GM12878 (cell line): ENCODE measurements around the gene AGGF1. TPM values are rescaled to one million over a fixed set of nuclear protein-coding genes. Genes with fewer than 3 reads are reported as not detected.

ENCODE experiments used
- ATAC-seq: fragments of 200-7000 bp; cut with Tn5 transposase; 3 replicates; pipeline ENCODE4 v1.9.1; 2020; ENCODE audit warnings: mild to moderate bottlenecking, moderate library complexity
- BruUV-seq: library from RNA; stranded (reverse); fragments of 400-500 nt; replicated peaks from 2 replicates; lab custom pipeline; 2021; lab: Mats Ljungman, UMichigan
- CTCF ChIA-PET: fragments of 300-600 bp; sonication (Branson Sonifier 250); formaldehyde crosslinking; extraction: SDS; loops from one replicate; lab custom pipeline; 2021; ENCODE audit warnings: inconsistent platforms; lab: Yijun Ruan, JAX
- POLR2A ChIA-PET: fragments of 350-600 bp; formaldehyde crosslinking; extraction: SDS; loops from one replicate; lab custom pipeline; 2021; ENCODE audit warnings: inconsistent platforms; lab: Charles Lee
- RAD21 ChIA-PET: fragments of 300-600 bp; sonication (Branson Sonifier 250); formaldehyde crosslinking; loops from one replicate; lab custom pipeline; 2023; ENCODE audit warnings: antibody characterized with exemption; ENCODE audit not compliant: unreplicated experiment; lab: Charles Lee
- SMC1A ChIA-PET: fragments of 300-600 bp; sonication (Branson Sonifier 250); formaldehyde crosslinking; loops from one replicate; lab custom pipeline; 2023; ENCODE audit not compliant: unreplicated experiment, uncharacterized antibody; lab: Charles Lee
- DNase-seq: peaks from one replicate; pipeline ENCODE4 v3.0.0-alpha.2; 2011; ENCODE audit warnings: low read depth, low spot score
- FAIRE-seq: peaks from 3 replicates; lab custom pipeline; 2011; peaks lifted over from hg19 to GRCh38; lab: Jason Lieb, UNC
- H2AFZ ChIP-seq: 2 replicates; pipeline ENCODE4 v1.6.0; 2011; ENCODE audit warnings: low read depth, low read length, control low read depth; ENCODE audit not compliant: control insufficient read depth
- H3K27ac ChIP-seq: 2 replicates; pipeline ENCODE4 v1.5.1; 2011; ENCODE audit warnings: control low read depth; ENCODE audit not compliant: control insufficient read depth, insufficient read depth
- H3K27me3 ChIP-seq, 2 experiments: replicated peaks in 1 of 2; 2 replicates each; pipeline versions ENCODE4 v1.6.0 to v1.6.1; 2011; ENCODE audit warnings: low read length in 1 of 2; ENCODE audit not compliant: control insufficient read depth in 2 of 2, insufficient read depth in 2 of 2
- H3K36me3 ChIP-seq, 2 experiments: 2 replicates each; pipeline ENCODE4 v1.5.1; 2011; ENCODE audit warnings: low read length in 1 of 2; ENCODE audit not compliant: control insufficient read depth in 2 of 2, insufficient read depth in 2 of 2
- H3K4me1 ChIP-seq: 2 replicates; pipeline ENCODE4 v1.6.1; 2011; ENCODE audit warnings: mild to moderate bottlenecking, low read length, moderate library complexity, mixed read lengths; ENCODE audit not compliant: control insufficient read depth, insufficient read depth
- H3K4me2 ChIP-seq: 2 replicates; pipeline ENCODE4 v1.6.0; 2011; ENCODE audit warnings: control low read depth; ENCODE audit not compliant: control insufficient read depth, insufficient read depth
- H3K4me3 ChIP-seq: fragments of 200-600 bp; sonication (generic); 2 replicates; pipeline ENCODE4 v1.5.1; 2016
- H3K79me2 ChIP-seq: 2 replicates; pipeline ENCODE4 v1.6.0; 2011; ENCODE audit warnings: low read length; ENCODE audit not compliant: control insufficient read depth, insufficient read depth
- H3K9ac ChIP-seq: 2 replicates; pipeline ENCODE4 v1.8.0; 2011; ENCODE audit warnings: low read length, control low read depth, mixed read lengths; ENCODE audit not compliant: control insufficient read depth, insufficient read depth
- H3K9me3 ChIP-seq: replicated peaks from 3 replicates; pipeline ENCODE4 v1.5.1; 2011; ENCODE audit warnings: mild to moderate bottlenecking, low read length; ENCODE audit not compliant: control insufficient read depth, insufficient read depth
- H4K20me1 ChIP-seq: 2 replicates; pipeline ENCODE4 v1.6.0; 2011; ENCODE audit not compliant: control insufficient read depth, insufficient read depth
- ATF7 ChIP-seq: fragments of 450-650 bp; IDR thresholded peaks from 2 replicates; pipeline ENCODE4 v1.6.1; 2016; ENCODE audit warnings: low read depth, mild to moderate bottlenecking
- E2F4 ChIP-seq: IDR thresholded peaks from 2 replicates; pipeline ENCODE4 v1.6.1; 2012; ENCODE audit warnings: low read depth, low read length, improper control_type of control experiment
- EED ChIP-seq: sonication (generic); IDR thresholded peaks from 2 replicates; pipeline ENCODE4 v1.6.1; 2016; ENCODE audit warnings: antibody characterized with exemption, low read depth
- NBN ChIP-seq: fragments of 450-650 bp; IDR thresholded peaks from 2 replicates; pipeline ENCODE4 v1.6.1; 2016
- TARDBP ChIP-seq: IDR thresholded peaks from 2 replicates; pipeline ENCODE4 v1.6.1; 2016; ENCODE audit warnings: borderline replicate concordance
- WRNIP1 ChIP-seq: IDR thresholded peaks from 2 replicates; pipeline ENCODE4 v1.6.1; 2011; ENCODE audit warnings: low read depth, low read length, improper control_type of control experiment, borderline replicate concordance
- ZZZ3 ChIP-seq: IDR thresholded peaks from 2 replicates; pipeline ENCODE4 v1.6.1; 2011; ENCODE audit warnings: low read depth; ENCODE audit not compliant: control insufficient read depth, insufficient read length
- WGBS: methylation state at CpG from one replicate; pipeline ENCODE4 v1.1.6; 2016; ENCODE audit warnings: low lambda C conversion rate; ENCODE audit not compliant: insufficient replicate concordance, insufficient coverage; ENCODE audit errors: missing lambda C conversion rate; 5-methylcytosine and 5-hydroxymethylcytosine counted together
- in situ Hi-C: fragments of 300-500 bp; cut with MboI; formaldehyde crosslinking; loops from 9 replicates; pipeline ENCODE4 v1.14.3; 2018; ENCODE audit warnings: mixed read lengths
- intact Hi-C: fragments of 100-400 bp; cut with micrococcal nuclease; formaldehyde crosslinking; loops from one replicate; pipeline ENCODE4 v1.14.2; 2022; ENCODE audit not compliant: unreplicated experiment
- polyA plus RNA-seq, 11 experiments: library from polyadenylated mRNA; depleted of rRNA in 4 of 11; unstranded in 6 of 11; stranded (reverse) in 5 of 11; fragments of >200 nt; fragmentation: Nextera tagmentation in 4 of 11; fragmentation: Illumina TruSeq in 1 of 11; extraction: Ambion mirVana in 4 of 11; extraction: Trizol in 1 of 11; gene quantifications; 1 replicate in 1 of 11; 2 replicates in 10 of 11; pipeline versions ENCODE4 v1.2.1 to v1.2.3, GENCODE V29; 2011 to 2016; ENCODE audit warnings: inconsistent platforms in 2 of 11, missing spikeins in 2 of 11, low read depth in 1 of 11
- total RNA-seq, 4 experiments: library from RNA; depleted of rRNA in 3 of 4; stranded (reverse); fragments of >200 nt in 3 of 4; fragmentation: Illumina TruSeq in 1 of 4; extraction: Trizol in 1 of 4; gene quantifications; 2 replicates each; pipeline versions ENCODE4 v1.2.1 to v1.2.3, GENCODE V29; 2013 to 2021

The AGGF1 gene
- total and polyA plus RNA-seq, 10 of the 15 experiments (the other 5 are each of a cell fraction or from before 2014, with no cell fraction given), result 7.3 to 43.4 (median 20.2) TPM

GRCh38 chr5:77087484-77088261 lies 57.5 kb downstream of the AGGF1 start:
- H3K9ac ChIP-seq, result no peak overlapping the region; the same call in 1 of the 2 replicates
- H3K79me2 ChIP-seq, result no peaks in the 10 kb centered on the region
- ChIA-PET SMC1A (interaction anchor here (0.7 to 3.0 kb wide), 5 partner anchors 9 to 405 kb away, joined by 3 to 10 read pairs (median 3); no protein-coding TSS in a partner anchor), POLR2A (interaction anchor here (1.3 kb wide), 1 partner anchor 16 kb away, joined by 3 read pairs; no protein-coding TSS in a partner anchor), RAD21 (interaction anchor here (0.9 to 2.2 kb wide), 4 partner anchors 10 to 57 kb away, joined by 3 to 9 read pairs (median 3); partner anchors contain the start of gene AGGF1), CTCF (interaction anchor here (1.0 to 1.8 kb wide), 5 partner anchors 10 to 15 kb away, joined by 3 to 7 read pairs (median 6); no protein-coding TSS in a partner anchor)
- H2AFZ ChIP-seq, result peak overlapping the region; percentile 91
- H3K27me3 ChIP-seq, result no peaks in the 10 kb centered on the region
- TF ChIP-seq NBN, result 0 out of 2 replicates have a peak, but pooled peaks have one; percentile 10
- no peak; the same call in 1 of the 2 replicates for TF ChIP-seq EED
- no peak for TF ChIP-seq ZZZ3
- 0 out of 2 replicates have a peak, but pooled peaks have one; percentile 11 for TF ChIP-seq TARDBP
- peak; percentile 56 for TF ChIP-seq ATF7
- TF ChIP-seq E2F4, result no peak
- no peak for TF ChIP-seq WRNIP1
- H3K36me3 ChIP-seq, result no peaks in the 10 kb centered on the region
- no peaks in the 10 kb centered on the region for H3K9me3 ChIP-seq
- ATAC-seq (peak; percentile 50), FAIRE-seq (peak; percentile 38), DNase-seq (no peak)
- WGBS, result 63% methylated on average over 15 of the region's 16 CpGs
- 0 out of 2 replicates have a peak, but pooled peaks cover 3% of the 10 kb centered on the region for H3K4me1 ChIP-seq
- H3K27ac ChIP-seq, result no peak overlapping the region
- H3K4me3 ChIP-seq, result peak overlapping the region; percentile 75
- intact Hi-C loops, result loop anchor here (5.0 kb wide), 1 partner anchor 405 kb away; the partner anchor contains the start of gene WDR41
- H3K4me2 ChIP-seq, result peak overlapping the region; percentile 77
- in situ Hi-C loops, result no loop called here
- no peaks in the 10 kb centered on the region for H4K20me1 ChIP-seq
- BruUV-seq, result no TSS peak
